Mammary epithelial cell (primary cell): Measurements from ENCODE around the gene ADAM12.

Experiments
- CTCF ChIP-seq, 2 donors: IDR thresholded peaks in 1 of 2; conservative IDR thresholded peaks in 1 of 2; 2 replicates each; pipeline ENCODE4 v1.5.1; 2011 to 2012; ENCODE audit warnings: inconsistent platforms in 2 of 2, low read length in 2 of 2, mild to moderate bottlenecking in 2 of 2, control low read depth in 1 of 2, low read depth in 1 of 2; ENCODE audit not compliant: insufficient read depth in 1 of 2; ENCODE audit errors: extremely low read depth in 1 of 2
- EZH2 ChIP-seq: IDR thresholded peaks from 2 replicates; pipeline ENCODE4 v1.6.1; 2012; ENCODE audit warnings: low read length, inconsistent platforms, borderline replicate concordance

GRCh38 chr10:126357169-126357568 is 31.1 kb downstream of the ADAM12 start:
- TF ChIP-seq CTCF (conservative IDR thresholded peaks at IDR 0.05 in 1 of 2, IDR thresholded peaks at IDR 0.05 in 1 of 2; ENCODE audit: extremely low read depth in 1 of 2, insufficient read depth in 1 of 2, low read depth in 1 of 2, low read length in 2 of 2) (no peak), EZH2 (no peak)
